Measurements from ENCODE around the gene SDK1.
"Not testable (repeated sequence)": the region's sequence is repeated elsewhere in the genome, so short reads cannot be mapped to it uniquely, and the experiment has no call there.

Gene SDK1

GRCh38 chr7:3538041-3538440, 237.0 kb downstream of the SDK1 start:
- no peak for DNase-seq

- DNase-seq = no peak
Measured at GRCh38 chr7:3540456-3541220, 239.6 kb downstream of the SDK1 start.

- no peak for DNase-seq
Measured at GRCh38 chr7:3544202-3544601, 243.2 kb downstream of the SDK1 start.

DNA sequence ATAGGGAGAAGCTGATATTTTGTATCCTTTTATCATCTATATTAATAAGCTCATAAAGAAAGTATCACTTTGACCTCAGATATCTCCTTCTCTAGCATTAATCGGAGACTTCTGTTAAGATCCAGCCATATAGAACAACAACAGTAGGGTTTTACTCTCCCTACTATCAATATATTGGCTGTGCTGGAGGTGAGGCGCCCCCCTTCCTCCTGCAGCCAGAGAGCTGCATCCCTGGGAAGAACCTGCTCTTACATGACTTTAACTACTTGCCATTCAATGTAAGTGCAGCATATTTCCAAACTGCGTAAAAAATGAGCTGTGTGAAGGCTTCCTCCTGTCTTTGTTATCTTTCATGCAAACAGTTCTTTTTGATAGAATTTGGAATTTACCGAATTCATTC, 247.8 kb downstream of the SDK1 start:
- no peak for DNase-seq

- DNase-seq = no peak
Measured at GRCh38 chr7:3549601-3550000, 248.5 kb downstream of the SDK1 start.

DNA sequence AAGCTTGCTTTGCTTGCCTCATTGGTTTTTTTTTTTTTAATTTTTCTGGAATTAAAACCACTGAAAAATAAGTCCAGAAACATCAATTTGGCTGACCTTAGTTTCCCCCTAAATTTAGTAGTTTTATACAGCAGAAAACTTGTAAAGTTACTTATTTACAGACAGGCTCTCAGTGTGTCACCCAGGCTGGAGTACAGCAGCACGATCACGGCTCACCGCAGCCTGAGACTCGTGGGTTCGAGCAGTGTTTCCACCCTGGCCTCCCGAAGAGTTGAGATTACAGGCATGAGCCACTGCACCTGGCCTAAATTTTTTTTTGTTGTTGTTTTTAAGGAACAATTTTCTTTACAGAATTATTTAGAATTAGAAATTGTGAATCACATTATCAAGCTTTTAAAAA, 250.5 kb downstream of the SDK1 start:
- no peak for DNase-seq

DNA sequence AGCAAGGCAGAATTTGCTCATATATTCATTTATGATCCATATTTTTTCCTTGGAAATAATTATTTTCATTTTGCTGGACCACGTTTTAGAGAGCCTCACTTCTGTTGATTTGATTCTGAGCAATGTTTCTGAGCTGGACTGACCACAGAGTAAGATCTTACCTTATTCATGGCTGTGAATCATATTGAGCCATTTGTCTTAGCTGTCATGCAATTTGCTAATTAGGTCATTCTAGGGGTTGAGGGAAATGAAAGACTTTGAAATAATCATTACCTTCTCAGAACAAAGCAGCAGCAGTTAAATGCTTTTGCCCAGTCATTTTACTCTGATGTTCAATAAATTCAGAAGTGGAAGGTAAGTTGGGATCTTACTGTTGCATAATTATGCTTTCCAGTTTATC, 251.4 kb downstream of the SDK1 start:
- no peak for DNase-seq

DNA sequence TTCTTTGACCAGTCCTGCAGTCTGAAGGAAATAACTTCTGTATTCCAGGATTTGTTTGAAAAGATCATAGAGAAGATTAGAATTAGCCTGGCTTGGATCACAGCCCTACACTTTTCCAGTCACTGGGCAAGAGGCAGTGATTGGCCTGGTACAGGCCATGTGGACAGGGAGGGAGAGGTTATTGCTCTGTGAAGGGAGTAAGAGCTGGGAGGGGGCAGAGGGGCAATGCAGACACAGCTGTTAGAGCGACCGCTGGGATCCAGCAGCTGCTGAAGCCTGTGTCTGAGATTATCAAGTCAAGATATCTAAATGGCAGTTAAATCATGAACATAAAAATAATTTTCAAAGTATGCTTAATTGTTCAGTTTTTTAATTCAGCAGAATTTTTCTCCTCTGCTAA, 257.3 kb downstream of the SDK1 start:
- no peak for DNase-seq

- DNase-seq = no peak
Measured at GRCh38 chr7:3559278-3559677, 258.2 kb downstream of the SDK1 start.

GRCh38 chr7:3560495-3560894, 259.4 kb downstream of the SDK1 start:
- no peak for DNase-seq

GRCh38 chr7:3561932-3562331, 260.9 kb downstream of the SDK1 start:
- no peak for DNase-seq

DNA sequence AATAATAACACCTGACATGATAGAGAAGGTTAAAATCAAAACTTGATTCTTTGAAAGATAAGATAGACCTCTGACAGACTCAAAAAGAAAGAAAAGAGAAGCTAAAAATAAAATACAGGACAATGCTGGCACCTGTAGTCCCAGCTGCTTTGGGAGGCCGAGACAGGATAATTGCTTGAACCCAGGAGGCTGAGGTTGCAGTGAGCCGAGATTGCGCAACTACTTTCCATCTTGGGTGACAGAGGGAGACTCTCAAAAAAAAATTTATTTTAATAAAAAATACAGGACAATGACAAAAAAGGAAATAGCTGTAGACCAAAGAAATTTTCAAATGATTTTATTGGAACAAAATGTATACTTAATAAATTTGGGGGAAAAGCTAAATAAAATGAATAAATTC, 263.2 kb downstream of the SDK1 start:
- no peak for DNase-seq

GRCh38 chr7:3568516-3568915, 267.5 kb downstream of the SDK1 start:
- no peak for DNase-seq

- DNase-seq = no peak
Measured at GRCh38 chr7:3569643-3570042, 268.6 kb downstream of the SDK1 start.

GRCh38 chr7:3573151-3573550, 272.1 kb downstream of the SDK1 start:
- DNase-seq = no peak

GRCh38 chr7:3574386-3574785, 273.3 kb downstream of the SDK1 start:
- no peak for DNase-seq

- DNase-seq = no peak
Measured at GRCh38 chr7:3575753-3576531, 274.9 kb downstream of the SDK1 start.

DNA sequence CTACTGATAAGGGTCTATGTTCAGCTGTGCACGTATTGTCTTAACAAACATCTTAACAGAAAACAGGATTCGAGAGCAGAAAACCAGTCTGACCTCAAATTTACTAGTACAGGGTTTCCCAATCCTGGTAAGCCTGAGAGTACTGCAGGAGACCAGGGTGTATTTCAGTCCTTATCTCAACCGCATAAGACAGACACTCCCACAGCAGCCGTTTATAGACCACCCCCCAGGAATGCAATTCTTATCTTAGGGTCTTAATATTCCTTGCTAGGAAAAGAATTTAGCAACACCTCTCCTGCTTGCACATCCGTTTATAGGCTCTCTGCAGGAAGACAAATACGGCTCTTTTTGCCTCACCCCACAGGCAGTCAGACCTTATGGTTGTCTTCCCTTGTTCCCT, 277.3 kb downstream of the SDK1 start:
- no peak for DNase-seq

- DNase-seq = no peak
Measured at GRCh38 chr7:3579638-3580219, 278.7 kb downstream of the SDK1 start.

- DNase-seq = not testable (repeated sequence)
Measured at GRCh38 chr7:3582145-3582544, 281.1 kb downstream of the SDK1 start.

DNA sequence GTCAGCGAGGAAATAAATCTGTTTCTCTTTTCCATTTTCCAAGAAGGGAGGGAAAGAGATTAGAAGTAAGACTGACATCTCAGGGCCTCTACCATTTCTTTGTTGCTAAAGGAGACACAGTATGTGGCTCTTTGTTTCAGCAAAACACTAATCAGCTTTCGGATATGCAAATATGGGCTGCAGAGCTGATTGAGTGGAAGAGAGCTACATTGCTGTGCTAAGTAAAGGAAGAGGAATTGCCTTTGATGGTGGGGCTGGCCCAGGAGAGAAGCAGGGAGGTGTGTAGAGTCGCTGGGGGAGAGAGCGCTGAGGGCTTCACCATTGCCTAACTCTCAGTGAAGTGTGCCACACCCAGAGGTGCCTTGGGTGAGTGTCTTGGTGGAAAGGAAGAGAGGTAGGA, 284.8 kb downstream of the SDK1 start:
- no peak for DNase-seq

GRCh38 chr7:3588341-3588740, 287.3 kb downstream of the SDK1 start:
- no peak for DNase-seq

DNA sequence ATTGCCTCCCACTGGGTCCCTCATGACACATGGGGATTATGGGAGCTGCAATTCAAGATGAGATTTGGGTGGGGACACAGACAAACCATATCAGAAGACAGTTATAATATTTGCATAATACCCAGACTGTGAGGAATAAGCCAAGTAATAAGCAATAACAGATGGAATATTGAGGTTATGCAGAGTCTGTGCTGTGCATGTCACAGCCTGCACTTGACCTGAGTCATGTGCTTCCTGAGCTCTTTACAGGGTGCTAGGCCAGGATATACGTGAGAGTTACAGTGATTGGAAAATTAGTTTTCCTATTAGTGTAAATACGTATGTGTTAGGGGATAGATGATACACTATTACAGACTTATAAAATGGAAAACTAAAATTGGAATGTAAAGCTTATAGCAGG, 288.7 kb downstream of the SDK1 start:
- no peak for DNase-seq

DNA sequence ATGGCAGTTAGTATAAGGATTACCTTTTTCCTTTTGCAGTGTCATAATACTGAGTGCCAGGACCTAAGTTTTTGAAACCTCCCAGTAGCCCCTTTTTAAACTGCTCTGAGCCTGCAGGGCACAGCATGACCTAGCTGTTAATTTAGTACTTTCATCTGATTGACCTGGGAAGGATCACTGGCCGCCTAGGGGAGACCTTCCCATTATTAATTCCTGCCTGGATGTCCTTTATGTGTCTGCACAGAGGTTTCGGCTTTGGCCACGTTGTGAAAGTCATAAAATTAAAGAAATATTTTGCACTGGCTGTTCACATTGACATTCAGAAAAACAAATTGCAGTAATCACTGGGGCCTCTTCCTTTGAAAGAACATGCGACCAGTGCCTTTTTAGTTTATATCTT, 290.2 kb downstream of the SDK1 start:
- no peak for DNase-seq

Data from NCI-H774 (cell line).